Stimulated activated CD4-positive, alpha-beta T cell treated with anti-CD3 and anti-CD28 coated beads, TNF-alpha, amount 100 ng/mL, for 24 hours (primary cell): Measurements from ENCODE around the gene SPOCK1.

ENCODE experiments used
- DNase-seq, 3 experiments: peaks; one replicate each; pipeline ENCODE4 v3.0.0-alpha.2; 2020; ENCODE audit warnings: low read depth in 3 of 3

Gene SPOCK1

DNA sequence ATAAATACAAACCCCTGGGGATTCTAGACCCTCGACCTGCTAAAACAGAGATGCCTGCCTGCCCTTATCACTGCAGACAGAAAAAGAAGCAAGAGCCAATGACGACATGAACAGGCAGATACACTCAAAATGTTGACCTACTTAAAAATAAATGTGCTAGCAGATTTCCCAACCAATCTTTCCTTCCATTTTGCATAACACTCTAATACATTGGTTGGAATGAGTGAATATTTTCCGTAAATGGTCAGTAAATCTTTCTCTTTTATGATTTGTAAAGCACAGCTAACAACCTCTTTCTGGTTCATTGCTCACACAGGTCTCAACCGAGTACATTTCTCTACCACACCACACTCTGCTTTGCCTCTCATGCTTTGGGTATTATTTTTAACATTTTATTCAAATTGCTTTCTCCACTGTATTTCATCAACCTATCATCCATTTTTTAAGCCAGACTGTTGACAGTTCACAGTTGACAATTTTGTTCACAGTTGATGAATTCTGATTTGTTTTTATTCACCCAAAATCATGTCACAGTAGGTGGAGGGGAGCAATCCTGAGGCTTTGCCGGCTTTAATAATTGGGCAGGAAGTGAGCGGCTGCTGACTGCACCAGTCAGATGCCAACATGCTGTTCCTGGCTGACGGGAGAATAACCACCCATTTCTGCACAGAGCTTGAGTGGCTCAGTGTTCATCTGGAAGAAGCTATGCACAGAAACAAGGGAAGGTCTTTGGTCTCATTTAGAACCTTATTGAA lies 426.6 kb downstream of the SPOCK1 start:
- no peak for DNase-seq

DNA sequence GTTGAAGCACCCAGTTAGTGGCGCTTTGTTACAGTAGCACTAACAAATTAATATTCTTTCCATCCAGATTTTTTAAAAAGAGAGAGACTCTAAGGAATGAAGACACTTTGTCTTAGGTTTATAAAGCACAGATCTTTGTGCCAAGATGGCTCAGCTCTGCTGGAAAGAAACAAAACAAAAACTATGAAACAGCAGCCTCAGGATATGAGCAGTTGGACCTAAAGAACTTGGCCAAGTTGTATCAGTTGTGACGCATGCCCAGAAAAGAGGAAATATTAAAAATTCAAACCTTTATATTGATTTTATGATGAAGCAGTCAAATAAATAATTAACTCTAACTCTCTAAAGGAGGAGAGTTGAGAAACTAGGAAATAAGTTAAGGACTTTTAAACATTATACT lies 427.2 kb downstream of the SPOCK1 start:
- no peak for DNase-seq

DNA sequence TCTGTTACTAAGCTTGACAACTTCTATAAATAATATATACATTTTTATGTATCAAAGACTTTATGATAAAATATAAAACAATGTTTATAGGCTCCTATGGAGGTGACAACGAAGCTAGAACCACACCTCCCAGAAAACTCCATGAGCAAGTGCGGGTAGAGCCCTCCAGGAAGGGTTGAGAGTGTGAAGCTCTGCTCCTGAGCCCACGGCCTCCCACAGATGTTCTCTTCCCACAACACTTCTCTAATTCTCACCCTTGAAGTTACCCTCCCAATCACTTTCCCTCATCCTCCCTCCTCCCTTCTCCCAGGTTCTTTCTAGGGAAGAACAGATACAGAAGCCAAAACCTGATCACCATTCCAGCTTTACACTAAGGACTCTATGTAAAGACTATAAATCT lies 427.6 kb downstream of the SPOCK1 start:
- DNase-seq: no peak

DNA sequence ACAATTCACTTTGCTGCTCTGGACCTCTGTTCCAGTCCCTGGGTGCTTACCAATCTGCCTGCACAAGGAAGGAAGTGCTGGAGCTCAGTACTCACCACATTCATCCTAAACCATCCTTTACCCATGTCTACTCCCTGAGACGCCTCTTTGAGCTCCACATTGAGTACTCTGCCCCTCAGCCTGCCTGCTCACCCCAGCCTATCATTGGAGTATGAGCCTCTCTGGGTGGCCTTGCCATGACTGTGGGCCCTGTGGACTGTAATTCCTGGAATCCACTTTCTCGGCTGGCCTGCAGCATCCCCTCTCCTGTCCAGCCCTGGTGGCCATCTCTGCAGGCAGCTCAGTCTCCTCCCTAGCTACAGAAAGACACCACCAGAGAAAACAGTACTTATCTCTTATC lies 428.6 kb downstream of the SPOCK1 start:
- DNase-seq: no peak

DNA sequence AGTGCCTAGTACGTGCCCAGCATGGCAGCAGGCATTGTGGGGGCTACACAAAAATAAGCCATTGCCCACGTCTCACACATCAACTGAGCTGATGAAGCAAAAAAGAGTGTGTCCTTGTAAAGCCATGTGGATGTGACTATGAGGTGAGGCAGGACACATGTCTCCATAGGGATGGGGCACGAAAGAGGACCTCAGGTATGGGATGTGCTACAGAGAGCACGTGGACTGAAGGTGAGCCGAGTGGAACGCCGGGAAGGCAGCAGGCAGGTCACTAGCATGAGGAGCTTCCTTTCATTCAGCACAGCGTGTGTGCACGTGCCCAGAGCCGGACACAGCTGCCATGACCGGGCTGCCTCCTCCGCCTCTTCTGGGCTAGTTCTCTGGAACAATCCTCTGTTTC lies 429.8 kb downstream of the SPOCK1 start:
- no peak for DNase-seq

DNA sequence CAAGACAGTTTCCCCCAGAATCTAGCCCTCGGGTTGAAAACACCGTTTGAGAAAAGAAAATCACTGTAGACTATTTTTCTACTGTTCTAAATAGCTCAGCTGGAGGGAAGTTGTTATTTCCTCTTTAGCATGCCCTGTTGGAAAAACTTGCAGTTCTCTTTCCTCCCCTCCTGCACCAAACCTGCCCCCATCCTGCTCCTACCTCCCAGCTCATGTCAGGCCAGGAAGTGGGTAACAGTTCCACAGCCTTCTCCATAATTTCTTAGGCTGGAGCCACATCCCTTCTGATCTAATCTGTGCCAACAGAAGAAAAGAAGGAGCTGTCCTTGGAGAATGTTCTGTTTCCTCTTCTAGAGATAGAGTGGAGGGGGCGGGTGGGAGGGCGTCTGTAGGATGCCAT lies 437.7 kb downstream of the SPOCK1 start:
- no peak for DNase-seq

DNA sequence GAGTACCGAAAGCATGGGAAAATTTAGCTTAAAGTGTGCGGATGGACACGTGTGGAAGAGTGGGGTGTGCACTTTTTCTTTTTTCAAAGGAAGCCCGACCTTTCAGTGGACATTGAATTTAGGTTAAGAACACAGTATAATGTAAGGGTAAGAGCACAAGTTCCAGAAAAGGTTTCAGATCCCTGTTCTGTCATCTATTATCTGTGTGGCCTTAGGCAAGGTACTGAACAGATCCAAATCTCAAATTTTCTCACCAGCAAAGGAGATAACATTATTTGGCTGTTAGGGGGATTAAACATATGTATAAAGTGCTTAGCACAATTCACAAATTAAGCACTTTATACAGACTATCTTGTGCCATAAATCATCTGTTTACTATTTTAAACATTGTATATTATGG lies 441.0 kb downstream of the SPOCK1 start:
- no peak for DNase-seq

DNA sequence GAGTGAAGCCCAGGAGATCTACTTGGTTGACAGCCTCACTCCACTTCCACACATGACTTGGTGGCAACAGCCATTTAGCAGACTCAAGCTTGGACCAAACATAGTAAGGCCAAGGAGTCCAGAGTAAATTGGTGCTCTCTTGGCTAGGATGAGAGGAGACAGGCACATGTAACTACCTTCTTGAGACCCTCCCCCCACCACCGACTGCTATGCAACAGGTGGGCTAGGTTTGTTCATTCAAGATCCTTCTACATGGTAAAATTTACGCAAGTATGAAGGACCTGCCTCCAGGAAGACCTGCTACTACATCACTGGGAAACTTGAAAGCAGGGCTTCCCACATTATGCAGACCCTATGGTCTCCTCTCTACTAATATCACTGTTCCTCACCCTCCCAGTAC lies 442.4 kb downstream of the SPOCK1 start:
- no peak for DNase-seq

DNA sequence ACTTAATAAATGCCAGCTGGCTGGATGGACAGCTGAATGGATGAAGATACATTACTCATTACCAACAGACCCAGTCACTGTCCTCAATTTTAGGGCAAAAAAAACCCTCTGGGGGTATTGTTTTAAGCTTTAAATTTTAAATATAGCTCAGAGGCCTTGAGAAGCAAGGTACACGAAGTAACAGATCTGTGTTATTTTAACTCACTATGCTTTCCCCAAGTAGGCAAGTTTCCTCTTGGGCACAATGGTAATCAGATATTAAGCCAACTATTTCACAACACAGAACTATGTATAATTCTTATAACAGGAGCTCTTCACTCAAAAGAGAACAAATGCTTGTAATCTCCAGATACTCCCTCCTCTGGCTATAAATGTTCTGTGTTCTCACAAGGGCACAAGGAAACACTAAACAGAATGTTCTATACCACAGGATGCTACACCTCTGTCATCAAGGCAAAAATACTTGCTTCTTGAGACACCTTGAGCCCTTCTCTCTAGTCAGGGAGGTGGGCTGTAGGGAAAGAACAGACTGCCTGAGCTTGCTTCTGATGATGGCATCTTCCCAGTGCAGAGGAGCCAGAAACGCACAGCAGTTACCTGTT lies 443.8 kb downstream of the SPOCK1 start:
- no peak for DNase-seq

DNA sequence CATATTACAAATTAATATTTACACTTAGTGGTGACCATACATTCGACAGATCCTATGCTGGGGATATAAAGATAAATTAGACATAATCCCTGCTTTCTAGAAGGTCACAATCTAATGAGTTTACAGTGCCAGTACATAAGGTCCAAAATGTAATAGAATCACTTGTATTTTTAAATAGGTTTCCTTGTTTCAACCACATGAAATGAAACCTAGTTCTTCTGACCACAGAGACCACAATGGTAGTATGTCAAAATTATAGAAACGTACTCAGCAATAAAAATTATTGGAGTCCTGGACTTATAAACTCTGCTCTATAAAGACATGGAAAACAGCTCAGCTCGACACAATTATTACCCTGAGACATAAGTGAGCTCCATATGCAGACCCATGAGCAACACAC lies 444.3 kb downstream of the SPOCK1 start:
- DNase-seq: no peak

DNA sequence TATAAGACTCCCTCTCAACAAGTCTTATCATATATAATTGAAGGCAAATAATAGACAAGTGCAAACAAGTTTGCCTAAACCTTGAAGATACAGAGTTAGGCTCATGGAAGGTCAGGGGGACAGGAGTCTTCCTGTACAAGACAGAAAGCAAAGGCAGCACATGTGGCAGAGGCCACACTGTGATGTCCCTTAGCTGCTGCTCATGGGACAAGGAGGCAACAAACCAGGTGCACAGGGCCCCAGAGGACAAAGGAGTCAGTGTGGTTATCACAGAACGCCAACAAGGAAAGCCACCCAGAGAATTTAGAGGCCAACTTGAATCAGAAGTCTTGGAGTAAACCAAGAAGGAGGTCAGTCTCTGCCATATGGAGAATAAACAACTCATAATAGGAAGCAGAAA lies 444.8 kb downstream of the SPOCK1 start:
- no peak for DNase-seq

DNA sequence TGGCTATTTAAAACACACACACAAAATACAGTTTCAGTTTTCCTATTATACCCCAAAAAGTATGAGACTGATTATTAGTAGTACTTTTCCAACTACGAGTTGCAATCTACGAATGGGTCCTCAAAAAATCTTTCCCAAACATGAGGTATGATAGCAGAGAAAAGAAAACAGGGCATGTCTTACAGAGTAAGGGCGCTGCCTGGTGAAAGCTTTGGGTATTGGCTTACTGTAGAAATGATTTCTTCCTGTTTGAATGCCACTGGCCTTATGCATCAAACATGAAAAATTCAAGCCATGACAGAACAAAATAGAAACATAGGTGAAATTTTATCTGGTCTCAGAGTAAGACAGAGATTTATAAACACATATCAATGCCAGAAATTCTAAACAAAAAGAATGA lies 448.0 kb downstream of the SPOCK1 start:
- DNase-seq: no peak

DNA sequence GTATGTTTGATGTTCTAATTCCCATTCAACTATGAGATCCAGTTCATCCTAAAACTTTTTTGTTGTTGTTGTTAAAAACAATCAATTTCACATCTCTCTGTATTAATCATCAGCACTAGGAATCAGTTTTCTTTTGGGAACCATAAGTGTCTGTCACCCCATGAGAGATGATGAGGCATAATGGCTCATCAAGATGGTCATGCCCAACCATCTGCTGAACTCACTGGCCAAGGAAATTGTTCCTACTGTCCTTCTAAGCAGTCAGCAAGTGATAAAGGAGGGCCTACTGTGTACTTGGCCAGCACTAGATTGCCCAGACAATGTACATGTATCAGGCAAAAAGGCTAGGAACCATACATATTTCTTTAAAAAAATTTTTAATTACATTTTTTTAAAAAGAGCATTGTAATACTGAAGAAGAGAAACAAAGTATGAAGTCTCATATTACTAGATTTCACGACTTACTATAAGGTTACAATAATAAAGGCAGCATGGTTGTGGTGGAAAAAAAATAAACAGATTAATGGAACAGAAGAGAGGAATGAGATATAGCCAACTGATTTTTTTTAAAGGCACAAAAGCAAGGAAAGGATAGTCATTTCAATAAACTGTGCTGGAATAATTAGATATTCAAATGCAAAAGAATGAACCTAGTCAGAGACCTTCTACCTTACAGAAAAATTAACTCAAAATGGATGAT lies 458.3 kb downstream of the SPOCK1 start:
- no peak for DNase-seq

DNA sequence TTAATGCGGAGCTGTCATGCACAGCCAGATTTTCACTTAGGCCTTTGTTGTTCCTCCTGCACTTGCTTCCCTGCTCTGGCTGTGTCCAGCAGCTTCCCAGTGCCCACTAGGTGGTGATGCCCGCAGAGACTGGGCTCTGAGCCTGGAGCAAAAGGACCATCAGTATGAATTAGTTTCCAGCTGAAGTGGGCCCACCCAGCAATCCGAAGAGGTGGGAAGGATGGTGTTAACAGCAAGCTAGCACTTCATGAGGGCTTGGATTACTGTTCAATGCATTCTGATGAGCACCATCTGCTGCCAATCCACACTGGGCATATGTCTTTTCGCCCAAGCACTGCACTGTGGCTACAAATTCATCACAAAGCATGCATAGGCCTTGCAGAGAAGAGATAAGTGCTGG lies 459.1 kb downstream of the SPOCK1 start:
- no peak for DNase-seq

DNA sequence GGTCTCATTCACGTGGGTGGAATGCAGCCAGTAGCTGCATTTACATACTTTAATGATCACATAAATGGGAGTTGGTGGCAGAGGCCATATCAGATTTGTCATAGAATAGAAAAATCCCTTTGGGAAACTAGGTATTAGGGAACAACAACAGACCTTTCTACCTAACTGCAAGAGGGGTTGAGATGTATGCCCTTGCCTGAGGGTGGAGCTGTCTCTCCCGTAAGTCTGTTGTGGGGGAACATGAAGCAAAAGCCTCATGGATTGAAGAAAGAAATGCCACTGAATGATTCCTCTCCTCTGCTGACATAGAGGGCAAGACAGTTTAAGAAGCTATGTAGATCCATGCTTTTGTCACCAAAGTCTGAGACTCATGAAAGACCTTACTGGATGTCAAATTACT lies 461.3 kb downstream of the SPOCK1 start:
- no peak for DNase-seq

DNA sequence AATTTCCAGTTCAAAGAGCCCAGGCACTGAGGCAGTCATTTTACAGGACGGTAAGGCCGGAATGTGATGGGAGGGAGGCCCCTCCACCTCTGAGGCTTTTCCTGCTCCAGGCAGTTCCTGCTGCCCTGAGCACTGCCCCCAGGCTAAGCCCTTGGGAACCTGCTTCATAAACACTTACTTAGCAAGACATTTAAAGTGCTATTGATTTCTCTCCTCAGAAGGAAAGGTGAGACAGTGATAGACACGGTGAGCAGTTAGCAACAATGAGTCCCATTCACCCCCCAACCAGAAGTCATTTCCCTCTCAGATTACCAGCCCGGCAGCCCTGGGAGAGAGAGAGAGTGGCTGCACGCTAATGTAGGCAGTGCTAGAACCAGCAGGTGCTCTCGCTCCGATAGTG lies 462.5 kb downstream of the SPOCK1 start:
- DNase-seq: no peak

DNA sequence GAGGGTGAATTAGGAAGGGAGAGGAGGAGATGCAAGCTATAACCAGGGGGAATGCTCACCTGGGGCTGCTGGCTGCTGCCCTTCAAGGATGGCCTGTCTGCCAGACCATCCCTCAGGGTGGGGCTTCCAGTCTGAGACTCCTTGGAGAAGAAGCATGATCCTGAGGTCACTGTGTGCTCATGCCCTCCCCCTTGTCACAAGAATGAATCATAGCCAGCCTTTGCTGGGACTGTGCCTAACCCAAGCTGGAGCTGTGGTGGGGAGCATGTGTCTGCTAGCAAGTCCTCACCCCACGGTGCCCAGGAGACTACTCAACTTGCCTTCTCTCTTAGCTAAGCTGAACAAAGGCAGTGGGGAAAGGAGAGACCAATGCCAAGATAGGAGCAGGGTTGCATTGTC lies 463.6 kb downstream of the SPOCK1 start:
- DNase-seq: no peak

DNA sequence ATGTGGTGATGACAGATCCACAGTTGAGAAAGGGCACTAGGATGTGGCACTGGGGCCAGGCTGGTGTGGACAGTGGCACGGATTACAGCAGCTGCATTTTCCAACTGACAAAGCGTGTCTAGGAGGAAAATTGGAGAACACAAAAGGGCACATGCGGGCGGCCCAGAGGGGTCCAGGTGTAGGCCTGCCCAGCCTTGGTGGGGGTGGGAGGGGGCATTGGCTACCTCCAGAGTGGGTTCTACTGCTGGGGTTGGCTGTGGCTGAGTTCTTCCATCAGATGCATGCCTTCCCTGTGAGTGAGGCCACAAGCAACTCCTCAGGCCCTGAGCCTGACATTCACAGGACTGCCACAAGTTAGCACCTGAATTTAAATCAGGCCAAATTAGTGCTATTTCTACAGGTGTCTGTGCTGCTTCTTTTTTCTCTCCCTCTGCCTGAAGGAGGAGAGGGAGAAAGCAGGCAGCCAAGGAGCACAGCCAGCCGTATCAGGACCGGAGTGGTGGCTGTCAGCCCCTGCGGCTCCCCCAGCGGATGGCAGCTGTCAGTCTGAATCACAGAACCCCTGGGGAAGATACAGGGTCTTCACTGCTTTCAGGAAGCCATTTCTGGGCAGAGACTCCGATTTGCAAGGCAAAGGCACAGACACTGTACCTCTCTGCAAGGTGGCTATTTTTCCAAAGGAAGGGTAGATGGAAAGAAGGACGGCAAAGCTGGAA lies 464.2 kb downstream of the SPOCK1 start:
- DNase-seq: no peak

DNA sequence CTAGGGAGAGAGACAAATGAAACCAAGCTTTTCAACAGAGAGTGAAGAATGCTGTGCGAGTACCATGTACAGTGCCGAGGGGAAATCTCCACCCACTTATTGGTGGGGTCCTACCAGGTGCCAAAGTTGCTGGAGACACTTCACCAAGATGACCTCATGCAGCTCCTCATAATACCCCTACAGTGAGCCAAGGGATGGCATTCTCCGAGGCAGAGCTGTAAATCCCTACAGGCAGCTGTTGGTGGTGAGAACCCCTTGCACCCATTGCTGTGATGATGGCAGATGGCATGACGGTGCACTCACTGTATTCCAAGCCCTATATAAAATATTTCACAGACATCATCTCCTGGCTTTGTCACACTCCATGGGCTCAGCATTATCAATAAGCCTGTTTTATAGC lies 464.9 kb downstream of the SPOCK1 start:
- no peak for DNase-seq

DNA sequence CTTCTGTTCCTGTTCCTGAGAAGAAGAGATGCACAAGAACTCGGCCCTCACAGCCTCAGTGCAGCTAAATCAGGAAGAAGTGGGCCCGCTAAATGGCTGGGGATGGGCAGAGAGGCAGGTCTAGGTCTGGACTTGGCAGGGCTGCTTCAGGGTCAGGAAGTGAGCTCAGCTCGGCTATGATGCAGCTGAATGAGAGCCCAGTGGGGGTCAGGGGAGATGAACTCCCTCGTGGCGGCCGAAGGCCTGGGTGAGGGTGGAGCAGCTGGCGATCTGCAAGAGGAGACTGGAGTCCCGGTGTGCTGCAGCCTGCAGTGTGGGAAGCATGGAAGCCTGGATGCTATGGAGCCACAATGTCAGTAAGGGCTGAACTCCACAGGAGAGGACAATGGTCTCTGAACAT lies 466.2 kb downstream of the SPOCK1 start:
- no peak for DNase-seq

DNA sequence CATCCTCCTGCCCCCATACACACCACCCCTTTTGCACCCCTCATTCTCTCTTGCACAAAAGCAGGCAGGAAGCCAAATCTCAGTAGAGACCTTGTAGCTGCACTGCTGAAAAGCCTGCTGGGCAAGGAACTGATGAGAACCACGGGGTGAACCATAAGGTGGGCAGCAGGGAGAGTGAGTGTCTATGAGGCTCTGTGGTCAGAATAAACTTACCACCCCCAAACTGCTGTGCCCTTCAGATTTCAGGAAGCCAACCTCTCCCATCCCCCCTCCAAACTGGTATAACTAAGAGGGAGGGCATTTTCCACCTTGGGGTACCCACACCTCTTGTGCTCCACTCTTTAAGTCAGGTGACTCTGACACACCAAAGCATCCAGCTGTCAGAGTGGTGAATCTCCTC lies 471.4 kb downstream of the SPOCK1 start:
- DNase-seq: no peak

DNA sequence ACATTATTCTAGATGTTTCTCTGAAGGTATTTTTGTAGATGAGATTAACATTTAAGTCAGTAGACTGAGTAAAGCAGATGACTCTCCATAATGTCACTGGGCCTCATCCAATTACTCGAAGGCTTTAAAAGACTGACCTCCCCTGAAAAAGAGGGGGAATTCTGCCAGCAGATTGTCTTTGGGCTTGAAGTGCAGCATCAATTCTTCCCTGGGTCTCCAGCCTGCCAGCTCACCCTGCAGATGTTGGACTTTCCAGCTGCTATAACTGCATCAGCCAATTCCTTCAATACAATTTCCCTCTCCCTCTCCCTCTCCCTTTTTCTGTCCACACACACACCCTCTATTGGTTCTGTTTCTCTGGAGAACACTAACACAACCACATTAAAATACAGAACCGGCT lies 472.8 kb downstream of the SPOCK1 start:
- DNase-seq: no peak

DNA sequence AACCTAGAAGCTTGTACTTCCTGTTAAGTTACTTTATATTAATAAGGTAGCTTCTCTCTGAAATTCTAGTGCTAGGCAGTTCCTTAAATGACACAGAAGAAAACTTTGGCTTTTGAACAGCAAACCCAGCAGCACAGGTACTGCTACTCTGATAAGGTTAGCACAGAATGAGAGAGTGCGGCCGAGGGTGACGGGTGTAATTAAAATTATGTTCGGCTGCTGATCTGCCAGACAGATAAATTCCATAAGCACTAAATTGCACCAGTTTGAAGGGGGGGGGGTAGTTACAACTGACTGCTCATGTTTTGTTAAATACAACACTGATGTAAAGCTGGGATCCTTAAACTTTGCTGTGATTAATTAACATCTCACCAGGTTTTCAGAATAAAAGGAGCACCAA lies 475.1 kb downstream of the SPOCK1 start:
- DNase-seq: no peak
